Colon (tissue), 2 donors: ENCODE data around the gene GAS2L2.
"Not testable (repeated sequence)": the region's sequence is repeated elsewhere in the genome, so short reads cannot be mapped to it uniquely, and the experiment has no call there.

Experiments
- FAIRE-seq: peaks from 2 replicates; lab custom pipeline; 2012; peaks lifted over from hg19 to GRCh38; lab: Jason Lieb, UNC
- donor health status: control.
- donor health status: control.

The GAS2L2 gene

DNA sequence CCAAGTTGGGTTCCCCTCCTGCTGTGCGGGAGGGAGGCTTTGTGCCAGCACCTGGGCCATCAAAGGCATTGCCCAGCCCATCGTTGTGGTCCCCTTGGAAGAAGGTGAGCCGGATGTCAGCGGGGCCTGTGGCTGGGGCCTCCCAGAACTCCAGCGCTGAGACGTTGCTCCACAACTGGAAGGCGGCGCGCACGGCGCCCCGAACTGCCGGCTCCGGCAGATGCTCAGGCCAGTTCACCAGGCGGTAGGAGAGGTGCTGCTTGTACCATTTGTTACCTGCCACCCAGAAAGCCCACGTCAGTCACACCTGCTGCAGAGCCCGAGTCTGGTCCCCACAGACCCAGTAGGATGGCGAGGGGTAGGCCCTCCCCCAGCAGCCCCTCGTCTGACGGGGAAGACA lies 20.1 kb upstream of the GAS2L2 start:
- no peak for FAIRE-seq

DNA sequence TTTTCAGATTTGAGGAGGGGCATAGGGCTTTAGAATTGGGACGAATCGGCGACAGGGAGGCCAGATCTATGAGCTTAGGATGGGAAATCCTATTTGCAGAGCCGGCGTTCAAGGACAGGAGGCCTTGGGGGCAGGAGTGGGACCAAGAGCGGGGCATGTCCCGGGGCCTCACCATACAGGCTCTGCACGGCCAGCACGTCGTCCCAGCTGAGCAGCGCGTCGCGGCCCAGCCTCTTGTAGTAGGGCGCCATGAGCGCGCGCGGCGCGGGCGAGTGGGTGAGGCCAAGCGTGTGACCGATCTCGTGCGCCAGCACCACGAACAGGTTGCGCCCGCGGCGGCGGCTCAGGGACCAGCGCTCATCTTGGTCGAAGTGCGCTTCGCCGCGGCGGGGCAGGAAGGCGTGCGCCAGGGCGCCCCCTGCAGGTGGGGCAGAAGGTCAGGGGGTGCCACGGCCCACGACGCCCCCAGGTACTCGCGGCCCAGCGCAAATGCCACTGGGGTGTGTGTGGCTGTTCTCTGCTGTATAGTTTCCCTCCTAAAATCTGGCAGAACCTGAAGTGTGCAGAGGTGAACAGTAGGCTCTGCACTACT lies 17.0 kb upstream of the GAS2L2 start:
- FAIRE-seq: no peak

DNA sequence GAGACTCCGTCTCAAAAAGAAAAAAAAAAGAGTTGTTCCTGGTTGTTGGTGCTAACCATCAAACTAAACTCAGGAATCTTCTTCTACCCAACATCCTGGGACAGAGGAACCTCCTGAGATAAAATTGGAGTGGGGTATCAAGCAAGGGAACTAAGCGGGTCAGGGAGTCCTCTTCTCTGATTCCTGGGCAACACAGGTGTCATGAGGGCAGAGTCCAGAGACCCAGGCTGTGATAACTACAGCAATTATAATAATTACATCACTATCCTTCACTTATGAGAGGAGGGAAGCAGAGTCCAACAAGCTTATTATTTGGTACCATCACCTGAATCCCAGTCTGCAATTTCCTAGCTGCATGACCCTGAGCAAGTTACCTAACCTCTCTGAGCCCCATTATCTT lies 15.8 kb upstream of the GAS2L2 start:
- FAIRE-seq: no peak

DNA sequence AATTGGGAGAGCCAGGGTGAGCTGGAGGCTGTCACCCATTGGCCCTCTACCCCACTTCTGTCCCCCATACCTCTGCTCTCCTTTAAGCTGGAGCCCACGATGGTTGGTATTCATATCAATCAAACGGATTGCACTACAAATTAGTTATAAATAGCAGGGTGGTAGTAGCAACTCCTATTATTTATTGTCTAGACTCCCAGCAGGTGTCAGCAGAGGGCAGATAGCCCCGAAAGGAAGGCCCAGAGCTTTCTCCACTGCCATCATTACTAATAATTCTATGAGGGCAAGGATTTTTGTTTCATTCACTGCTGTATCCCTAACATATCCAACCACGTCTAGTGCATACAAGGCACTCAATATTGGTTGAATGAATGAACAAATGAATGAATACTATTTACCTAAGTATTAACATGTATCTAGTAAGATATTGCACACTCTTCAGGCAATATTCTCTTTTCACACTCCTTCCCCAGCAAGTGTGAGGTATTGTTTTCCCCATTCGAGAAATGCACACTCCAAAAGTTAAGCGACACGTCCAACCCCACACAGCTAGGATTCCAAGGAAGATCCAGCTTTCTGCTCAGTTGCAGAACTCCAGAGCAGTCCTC lies 14.0 kb upstream of the GAS2L2 start:
- FAIRE-seq: no peak

DNA sequence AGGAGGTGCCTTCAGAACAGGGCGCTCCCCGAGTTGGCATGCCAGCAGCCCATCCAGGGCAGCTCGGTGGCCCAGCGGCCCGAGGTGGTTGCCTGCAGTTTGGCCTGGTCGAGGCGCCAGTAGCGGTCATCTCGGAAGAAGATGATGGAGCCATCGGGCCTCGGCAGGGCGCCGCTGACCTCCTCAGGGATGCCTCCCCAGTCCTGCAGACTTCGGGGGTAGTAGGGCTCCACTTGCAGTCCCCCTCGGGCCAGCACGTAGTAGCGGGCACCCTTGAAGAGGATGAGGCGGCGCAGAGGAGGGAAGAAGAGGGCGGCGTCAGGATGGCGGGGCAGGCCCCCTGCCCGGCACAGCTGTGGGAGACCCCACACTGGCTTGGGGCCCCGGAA lies 13.4 kb upstream of the GAS2L2 start:
- no peak for FAIRE-seq

DNA sequence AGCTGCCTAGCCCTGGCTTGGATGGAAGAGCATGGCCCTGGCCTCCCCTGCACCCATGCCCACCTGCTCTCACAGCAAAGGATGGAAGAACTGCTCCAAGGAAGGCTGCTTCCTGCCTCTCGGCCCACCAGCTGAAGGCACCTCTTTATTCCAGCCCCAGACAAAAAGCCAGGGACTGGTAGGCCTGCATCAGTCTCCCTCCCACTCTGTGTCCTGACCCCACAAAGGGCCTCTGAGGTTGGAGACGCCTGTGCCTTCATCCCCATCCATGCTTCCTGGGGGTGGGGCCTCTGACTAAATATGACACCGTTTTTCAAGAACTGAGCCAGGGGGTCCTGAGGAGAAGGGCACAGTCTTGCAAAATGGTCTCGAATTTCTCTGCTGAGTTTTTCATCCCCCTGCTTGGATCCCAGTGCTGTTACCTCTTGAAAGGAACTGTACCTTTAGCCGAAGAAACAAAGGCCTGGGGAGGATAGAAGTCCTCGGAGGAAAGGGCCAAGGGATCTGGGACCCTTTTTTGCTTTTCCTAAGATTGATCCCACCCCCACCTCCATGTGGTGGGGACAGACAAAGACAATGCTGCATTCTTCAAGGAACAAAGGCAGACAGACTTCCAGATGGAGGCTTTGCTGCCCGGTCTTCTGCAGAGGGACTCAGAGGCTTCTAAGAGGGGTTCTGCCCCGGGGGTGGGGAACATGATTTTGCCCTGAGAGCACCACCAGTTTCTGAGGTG lies 12.9 kb upstream of the GAS2L2 start:
- no peak for FAIRE-seq

DNA sequence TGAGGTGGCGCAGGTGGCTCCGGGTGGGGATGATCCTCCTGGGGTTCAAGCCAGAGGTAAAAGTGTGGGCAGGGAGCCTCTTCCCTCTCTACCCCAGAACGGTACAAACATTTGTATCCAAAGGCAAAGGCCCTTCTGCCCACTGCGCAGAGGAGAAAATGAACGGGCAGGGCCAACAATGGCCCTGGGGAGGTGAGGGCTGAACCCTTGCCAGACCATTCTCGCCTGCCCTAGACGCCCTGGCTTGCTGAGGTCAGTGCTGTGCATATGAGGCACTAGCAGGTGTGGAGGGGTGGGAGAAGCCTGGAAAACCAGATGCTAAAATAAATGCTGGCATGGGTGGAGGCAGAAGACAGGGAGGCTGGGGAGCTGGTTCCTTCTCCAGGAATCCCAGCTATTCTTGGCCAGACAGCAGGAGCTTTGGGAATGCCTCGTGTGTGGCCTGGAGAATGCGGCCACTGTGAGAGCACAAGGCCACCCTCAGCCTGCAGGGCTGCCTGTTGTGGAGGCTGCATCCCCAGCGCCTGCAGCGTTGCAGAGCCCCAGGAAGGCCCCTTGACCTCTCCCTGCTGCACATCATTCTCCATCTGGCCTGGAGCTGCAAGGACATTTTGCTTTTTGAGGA lies 12.2 kb upstream of the GAS2L2 start:
- no peak for FAIRE-seq

DNA sequence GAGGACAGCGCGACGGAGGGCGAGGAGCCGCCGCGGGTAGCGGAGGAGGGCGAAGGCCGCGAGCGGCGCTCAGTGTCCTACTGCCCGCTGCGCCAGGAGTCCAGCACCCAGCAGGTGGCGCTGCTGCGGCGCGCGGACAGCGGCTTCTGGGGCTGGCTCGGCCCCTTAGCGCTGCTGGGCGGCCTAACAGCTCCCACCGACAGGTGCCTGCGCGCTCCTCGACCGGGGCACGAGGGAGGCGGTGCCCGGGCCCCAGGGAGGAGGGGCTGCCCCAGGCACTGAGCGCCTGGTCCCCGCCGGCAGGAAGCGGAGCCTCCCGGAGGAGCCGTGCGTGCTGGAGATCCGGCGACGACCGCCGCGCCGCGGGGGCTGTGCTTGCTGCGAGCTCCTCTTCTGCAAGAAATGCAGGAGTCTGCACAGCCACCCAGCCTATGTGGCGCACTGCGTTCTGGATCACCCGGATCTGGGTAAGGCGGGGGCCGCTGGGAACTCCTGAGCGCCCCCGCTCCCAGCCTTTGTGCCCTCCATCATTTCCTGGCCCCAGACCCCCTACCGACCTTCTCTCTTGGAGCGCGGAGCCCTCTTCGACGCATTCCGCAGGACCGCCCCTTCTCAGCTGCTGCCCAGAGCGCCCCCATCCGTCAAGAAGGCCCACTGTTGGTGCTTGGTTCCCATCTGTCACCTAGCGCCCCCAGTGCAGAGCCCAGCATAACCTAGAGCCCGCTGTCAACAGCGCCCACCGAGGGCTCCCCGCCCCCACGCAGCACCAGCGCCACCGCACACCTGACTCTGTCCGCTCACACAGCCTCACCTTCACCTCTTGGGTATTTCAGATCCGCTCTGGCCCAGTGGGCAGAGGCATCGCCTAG lies 11.3 kb upstream of the GAS2L2 start:
- no peak for FAIRE-seq

DNA sequence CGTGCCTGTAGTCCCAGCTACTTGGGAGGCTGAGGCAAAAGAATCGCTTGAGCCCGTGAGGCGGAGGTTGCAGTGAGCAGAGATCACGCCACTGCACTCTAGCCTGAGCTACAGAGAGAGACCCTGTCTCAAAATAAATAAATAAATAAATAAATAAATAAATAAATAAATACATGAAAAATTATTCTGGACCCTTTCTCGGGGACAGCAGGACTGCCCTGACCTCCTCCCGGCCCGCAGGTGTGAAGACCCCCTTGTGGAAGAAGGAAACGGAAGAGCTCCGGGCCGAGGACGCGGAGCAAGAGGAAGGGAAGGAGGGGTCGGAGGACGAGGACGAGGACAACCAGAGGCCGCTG lies 10.7 kb upstream of the GAS2L2 start:
- FAIRE-seq: no peak

DNA sequence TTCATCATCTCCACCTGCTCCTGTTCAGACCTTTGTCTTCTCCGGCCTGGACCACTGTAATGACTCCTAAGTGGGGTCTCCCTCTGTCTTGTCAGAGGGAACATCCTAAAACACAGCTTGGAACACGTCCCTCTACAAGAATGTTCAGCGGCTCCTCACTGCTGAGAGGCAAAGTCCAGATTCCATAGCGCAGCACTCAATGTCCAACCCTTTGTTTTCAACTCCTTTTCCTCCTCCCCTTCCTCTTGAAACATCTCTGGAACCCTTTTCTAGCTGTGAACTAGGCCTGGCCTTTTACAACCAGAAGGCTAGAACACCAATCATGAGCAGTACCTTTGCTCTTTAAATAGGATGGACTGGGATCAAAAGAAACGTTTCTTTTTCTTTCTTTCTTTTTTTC lies 8.6 kb upstream of the GAS2L2 start:
- FAIRE-seq: no peak

DNA sequence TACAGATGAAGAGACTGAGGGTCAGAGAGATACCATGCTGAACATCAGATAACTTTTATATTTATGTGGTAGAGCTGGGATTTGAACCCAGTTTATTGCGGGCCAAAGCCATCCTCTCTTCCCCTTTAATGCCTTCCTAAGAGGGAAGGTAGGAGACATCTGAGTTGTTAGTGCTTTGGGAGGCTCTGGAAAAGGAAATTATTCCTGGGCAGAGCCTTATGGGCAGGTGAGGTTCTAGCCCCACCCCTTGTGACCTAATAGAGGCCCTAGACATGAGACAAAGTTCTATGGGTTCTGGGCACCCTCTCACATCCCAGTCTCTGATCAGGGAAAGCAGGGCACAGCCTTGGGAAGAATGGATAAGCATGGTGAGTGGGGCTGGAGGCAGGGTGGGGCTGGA lies 7.5 kb upstream of the GAS2L2 start, which contains the start of gene C17orf50:
Gene C17orf50 (plus strand): TSS at position 301 of the 400 bp plus-strand sequence. CDS start 55 bp downstream, at position 356.
- FAIRE-seq: no peak

DNA sequence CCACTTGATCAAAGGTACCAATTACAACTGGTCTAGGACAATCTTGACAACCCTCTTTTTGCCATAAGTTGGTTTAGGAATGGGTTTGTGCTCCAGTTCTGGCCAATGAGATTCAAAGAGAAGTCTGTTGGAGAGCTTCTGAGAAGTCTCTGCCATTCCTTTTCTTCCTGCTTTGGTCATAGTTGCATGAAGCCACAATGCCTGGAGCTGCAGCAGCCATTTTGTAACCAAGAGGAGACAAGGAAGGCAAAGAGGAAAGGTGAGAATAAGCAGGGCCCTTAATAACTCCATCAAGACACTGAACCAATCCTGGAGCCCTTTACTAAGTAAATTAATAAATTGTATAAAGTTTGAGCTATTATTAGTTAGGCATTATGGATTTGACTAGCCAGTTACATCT lies 4.2 kb upstream of the GAS2L2 start:
- no peak for FAIRE-seq

DNA sequence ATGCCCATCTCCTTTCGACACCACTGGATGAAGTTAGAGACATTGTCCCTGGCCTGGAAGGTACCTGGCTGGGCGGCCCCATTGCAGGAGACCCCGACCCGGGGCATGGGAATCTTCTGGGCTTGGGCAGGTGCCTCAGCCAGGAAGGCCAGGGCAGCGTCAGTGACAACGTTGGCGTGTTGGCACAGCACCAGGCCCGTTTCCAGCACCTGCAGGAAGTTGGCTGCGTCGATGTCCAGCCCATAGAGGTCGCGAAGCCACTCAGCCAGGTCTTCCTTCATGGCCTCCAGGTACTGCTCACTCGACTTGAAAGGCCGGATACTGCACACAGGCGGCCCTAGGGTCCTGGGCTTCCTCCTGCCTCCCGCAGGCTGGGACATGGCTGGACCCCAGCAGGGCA lies 568 bp downstream of the GAS2L2 start:
- FAIRE-seq: no peak

DNA sequence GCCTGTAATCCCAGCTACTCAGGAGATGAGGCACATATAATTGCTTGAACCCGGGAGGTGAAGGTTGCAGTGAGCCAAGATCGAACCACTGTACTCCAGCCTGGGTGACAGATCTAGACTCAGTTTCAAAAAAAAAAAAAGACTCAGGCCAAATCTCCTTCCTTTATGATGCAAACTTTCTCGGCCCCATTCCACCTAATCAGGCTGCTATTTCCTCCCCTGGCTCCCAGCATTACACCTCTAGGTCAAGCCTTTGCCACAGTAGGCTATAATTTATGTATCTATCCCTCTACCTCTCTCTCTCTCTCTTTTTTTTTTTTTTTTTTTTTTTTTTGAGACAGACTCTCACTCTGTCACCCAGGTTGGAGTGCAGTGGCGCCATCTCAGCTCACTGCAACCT lies 1.5 kb downstream of the GAS2L2 start:
- FAIRE-seq: not testable (repeated sequence)

DNA sequence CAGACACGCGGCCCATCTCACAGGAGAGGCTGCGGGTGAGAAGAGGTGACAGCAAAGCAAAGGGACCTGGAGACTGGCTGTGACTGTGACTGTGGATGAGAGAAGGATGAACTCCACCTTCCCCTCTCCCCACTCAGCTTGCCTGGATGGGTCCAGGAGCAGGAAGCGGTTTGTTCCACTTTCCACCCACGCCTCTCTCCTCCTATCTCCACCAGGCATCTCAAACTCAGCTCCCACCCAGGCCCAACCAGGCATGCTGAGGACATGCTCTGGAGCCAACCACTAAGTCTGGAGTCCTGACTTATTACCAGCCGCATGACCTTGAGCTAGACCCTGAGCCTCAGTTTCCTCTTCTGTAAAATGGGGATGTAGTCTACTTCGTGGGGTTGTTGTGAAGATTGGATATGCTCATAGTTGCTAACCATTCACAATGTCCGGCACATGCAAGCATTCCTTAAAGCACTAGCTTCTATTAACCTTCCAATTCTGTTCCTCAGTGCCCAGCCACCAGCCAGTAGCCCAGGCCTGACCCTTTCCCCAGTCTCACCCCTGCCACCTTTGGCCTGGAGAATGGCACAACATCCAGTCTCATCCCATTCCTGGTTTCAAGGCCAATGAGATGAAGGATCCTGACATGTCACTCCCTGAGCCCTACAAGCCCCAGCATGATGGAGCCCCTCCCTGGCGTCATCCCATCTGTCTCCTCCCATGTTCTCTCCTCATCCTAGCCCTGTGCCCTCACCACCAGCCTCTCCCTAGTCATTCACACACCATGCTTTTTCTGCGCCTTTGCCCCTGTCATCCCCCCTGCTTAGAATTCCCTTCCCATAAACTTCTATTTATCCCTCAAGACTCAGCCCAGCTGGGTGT lies 2.3 kb downstream of the GAS2L2 start:
- no peak for FAIRE-seq

DNA sequence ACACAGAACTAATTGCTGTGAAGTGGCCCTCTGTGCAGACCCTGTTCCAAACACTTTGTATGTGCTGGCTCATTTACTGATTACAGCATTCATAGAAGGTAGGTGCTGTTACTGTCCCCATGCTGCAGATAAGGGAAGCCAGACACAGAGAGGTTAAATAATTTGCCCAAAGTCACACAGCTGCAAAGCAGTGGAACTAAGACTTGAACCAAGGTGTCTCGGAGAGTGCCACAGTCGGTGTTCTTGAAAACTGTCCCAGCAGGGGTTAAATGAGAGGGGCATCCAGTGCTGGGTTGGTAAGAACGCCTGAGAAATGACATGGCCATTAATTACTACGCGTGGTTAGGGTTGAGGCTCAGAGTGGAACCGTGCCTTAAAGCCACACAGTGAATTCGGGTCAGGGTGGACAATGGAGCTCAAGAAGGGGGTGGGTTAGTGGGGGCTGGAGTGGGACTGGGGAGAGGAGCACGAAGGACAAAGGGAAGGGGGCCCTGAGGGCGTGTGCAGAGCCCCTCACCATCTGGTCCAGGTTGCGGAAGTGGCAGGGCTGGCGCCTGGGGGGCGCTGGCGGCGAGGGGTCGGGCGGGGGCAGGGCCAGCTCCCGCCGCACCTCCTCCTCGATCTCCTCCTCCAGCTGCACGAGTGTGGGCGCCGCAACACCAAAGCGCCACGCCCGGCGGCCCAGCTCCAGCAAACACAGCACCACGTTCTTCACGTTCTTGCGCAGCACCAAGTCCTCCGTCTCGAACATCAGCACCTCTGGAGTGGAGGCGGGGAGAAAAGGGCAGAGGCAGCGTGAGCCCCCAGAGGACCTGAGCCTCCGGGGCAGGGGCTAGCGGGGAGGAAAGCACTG lies 3.3 kb downstream of the GAS2L2 start:
- no peak for FAIRE-seq

DNA sequence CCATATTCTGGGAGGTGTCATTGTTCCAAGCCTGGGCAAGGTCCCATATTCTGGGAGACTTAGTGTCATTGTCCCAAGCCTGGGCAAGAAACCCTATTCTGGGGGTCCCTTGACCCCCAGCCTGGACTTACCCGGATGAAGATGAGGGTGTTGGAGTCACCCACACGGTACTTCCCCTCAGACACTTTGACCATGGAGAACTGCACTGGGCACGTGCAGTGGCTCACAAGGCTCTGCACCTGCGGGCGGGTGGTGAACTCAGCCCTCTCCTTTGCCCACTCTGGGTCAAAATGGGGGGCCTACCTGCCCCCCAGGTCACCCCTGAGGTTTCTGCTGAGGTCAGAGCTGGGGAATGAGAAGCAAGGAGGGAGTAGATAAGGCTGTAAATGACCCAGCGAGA lies 4.1 kb downstream of the GAS2L2 start:
- FAIRE-seq: no peak

DNA sequence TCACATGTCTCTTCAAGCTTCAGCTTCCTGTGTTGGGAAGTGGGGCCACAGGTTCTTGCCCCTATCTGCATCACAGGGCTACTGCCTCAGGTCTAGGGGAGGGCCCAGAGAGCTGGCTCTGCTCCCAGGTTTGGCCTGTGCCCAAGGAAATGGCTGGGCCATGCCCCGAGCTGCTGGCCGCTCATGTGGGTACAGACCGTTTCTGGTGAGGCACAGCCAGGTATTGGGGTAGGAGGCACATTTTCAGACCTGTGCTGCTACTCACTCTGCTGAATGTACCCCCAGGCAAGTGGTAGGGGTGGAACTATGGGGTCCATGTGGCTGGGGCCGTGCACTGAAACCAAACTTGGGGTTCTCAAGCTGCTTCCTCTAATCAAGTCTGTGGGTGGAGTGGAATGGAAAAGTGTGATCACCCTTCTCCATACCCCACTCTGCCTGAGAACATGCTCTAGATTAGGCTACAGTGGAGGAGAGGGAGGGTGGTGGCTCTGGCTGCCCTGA lies 4.6 kb downstream of the GAS2L2 start:
- FAIRE-seq: no peak

DNA sequence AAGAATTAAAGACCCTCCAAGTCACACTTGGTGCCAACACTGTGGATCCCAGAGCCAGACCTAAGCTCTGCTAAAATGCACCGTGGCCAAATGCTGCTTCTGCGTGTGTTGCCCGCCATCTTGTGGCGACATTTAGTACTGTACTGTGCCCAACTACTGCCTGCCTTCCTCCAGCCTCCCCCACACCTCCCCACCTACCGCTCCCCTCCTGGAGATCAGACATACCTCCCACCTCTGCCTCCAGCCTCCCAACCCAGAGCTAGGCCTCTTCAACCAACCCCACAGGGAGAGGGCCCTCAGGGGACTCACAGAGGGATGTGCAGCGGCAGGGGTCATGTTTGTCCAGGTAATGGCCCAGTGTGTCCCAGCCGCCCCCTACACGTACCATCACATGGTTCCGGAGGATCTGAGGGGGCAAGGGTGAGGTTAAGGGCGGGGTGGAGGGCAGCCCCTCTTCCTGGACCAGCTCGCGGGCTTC lies 5.5 kb downstream of the GAS2L2 start:
- no peak for FAIRE-seq

DNA sequence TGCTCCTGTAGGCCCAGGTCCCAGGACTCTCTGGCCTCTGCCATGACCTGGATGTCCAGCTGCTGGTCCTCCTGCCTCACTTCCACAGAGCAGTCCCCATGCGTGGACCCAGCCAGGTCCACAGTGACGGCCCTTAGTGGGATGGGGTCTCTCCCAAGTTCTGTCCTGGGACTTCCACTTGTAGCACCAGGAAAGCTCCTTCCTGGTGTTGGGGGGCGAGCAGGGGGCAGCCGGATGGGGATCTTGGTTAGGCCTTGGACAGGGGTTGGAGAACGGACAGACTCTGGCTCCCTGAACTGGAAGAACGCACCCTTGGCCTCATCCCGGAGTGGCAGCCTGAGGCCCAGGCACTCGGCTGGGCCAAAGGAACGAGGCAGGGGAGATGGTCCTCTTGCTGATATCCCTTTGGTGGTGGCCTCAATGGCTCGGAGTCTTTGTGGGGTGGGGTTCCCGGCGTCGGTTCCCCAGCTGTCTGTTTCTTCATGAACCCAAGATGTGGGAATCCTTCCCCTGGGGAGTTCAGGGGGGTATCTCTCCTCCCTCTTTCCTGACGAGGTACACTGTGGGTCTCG lies 7.2 kb downstream of the GAS2L2 start:
- no peak for FAIRE-seq
